Smooth muscle cell (in vitro differentiated cells): ENCODE results near the gene LYRM1. TPM values are rescaled to one million over a fixed set of nuclear protein-coding genes. Genes with fewer than 3 reads are reported as not detected.
"Not testable (repeated sequence)": the region's sequence is repeated elsewhere in the genome, so short reads cannot be mapped to it uniquely, and the experiment has no call there.

Source experiments
- DNase-seq: peaks from one replicate; lab custom pipeline; 2025; ENCODE audit not compliant: unreplicated experiment; lab: John Stamatoyannopoulos, UW
- H2AFZ ChIP-seq: fragments of 200-600 bp; sonication (generic); 2 replicates; pipeline ENCODE4 v1.6.0; 2016; ENCODE audit warnings: antibody characterized with exemption, low read depth, mild to moderate bottlenecking
- H3F3A ChIP-seq: fragments of 200-600 bp; sonication (generic); 2 replicates; pipeline ENCODE4 v1.6.0; 2017; ENCODE audit warnings: antibody characterized with exemption, low read depth
- H3K27ac ChIP-seq: fragments of 200-600 bp; sonication (generic); 2 replicates; pipeline ENCODE4 v1.5.1; 2016; ENCODE audit warnings: low read depth, mild to moderate bottlenecking
- H3K27me3 ChIP-seq: fragments of 200-600 bp; sonication (generic); 2 replicates; pipeline ENCODE4 v1.6.1; 2016; ENCODE audit warnings: low read depth, mild to moderate bottlenecking
- H3K36me3 ChIP-seq: fragments of 200-600 bp; sonication (generic); 2 replicates; pipeline ENCODE4 v1.5.1; 2016; ENCODE audit warnings: low read depth
- H3K4me1 ChIP-seq: fragments of 200-600 bp; sonication (generic); 2 replicates; pipeline ENCODE4 v1.5.1; 2016; ENCODE audit warnings: low read depth
- H3K4me2 ChIP-seq: fragments of 200-600 bp; sonication (generic); 2 replicates; pipeline ENCODE4 v1.6.0; 2016; ENCODE audit warnings: mild to moderate bottlenecking
- H3K4me3 ChIP-seq: fragments of 200-600 bp; sonication (generic); 2 replicates; pipeline ENCODE4 v1.5.1; 2016; ENCODE audit warnings: mild to moderate bottlenecking
- H3K79me2 ChIP-seq: fragments of 200-600 bp; sonication (generic); 2 replicates; pipeline ENCODE4 v1.6.0; 2016; ENCODE audit warnings: low read depth, mild to moderate bottlenecking
- H3K9ac ChIP-seq: fragments of 200-600 bp; sonication (generic); 2 replicates; pipeline ENCODE4 v1.6.0; 2016; ENCODE audit warnings: low read depth
- H3K9me3 ChIP-seq: fragments of 200-600 bp; sonication (generic); replicated peaks from 2 replicates; pipeline ENCODE4 v1.5.1; 2016; ENCODE audit warnings: low read depth
- H4K20me1 ChIP-seq: fragments of 200-600 bp; sonication (generic); 2 replicates; pipeline ENCODE4 v1.6.0; 2016; ENCODE audit warnings: low read depth
- CTCF ChIP-seq: fragments of 200-600 bp; sonication (generic); IDR thresholded peaks from 2 replicates; pipeline ENCODE4 v1.5.1; 2017; ENCODE audit warnings: borderline replicate concordance, mild to moderate bottlenecking, antibody characterized with exemption; ENCODE audit not compliant: insufficient read depth, poor library complexity, severe bottlenecking
- WGBS: methylation state at CpG from one replicate; pipeline ENCODE4 v1.1.7; 2016; ENCODE audit warnings: low lambda C conversion rate; 5-methylcytosine and 5-hydroxymethylcytosine counted together
- polyA plus RNA-seq: library from polyadenylated mRNA; unstranded; fragments of >200 nt; fragmentation: Nextera tagmentation; extraction: Ambion mirVana; gene quantifications from 2 replicates; pipeline ENCODE4 v1.2.1, GENCODE V29; 2016
- total RNA-seq: library from RNA; depleted of rRNA; stranded (reverse); fragments of >200 nt; gene quantifications from 2 replicates; pipeline ENCODE4 v1.2.3, GENCODE V29; 2014

The LYRM1 gene
- total and polyA plus RNA-seq, 2 experiments from 2014 or later: 10.2 to 15.3 TPM

- Histone ChIP-seq H3K4me1 (no peaks in the 10 kb centered on the region), H3K4me3 (no peak overlapping the region), H3F3A (peaks cover 5% of the 10 kb centered on the region), H3K9me3 (no peaks in the 10 kb centered on the region), H3K9ac (no peak overlapping the region), H4K20me1 (peaks cover 12% of the 10 kb centered on the region), H3K4me2 (no peak overlapping the region), H3K36me3 (peaks cover 14% of the 10 kb centered on the region), H2AFZ (no peak overlapping the region), H3K27me3 (no peaks in the 10 kb centered on the region), H3K79me2 (peaks cover 26% of the 10 kb centered on the region), H3K27ac (no peak overlapping the region)
- no peak for TF ChIP-seq CTCF
- 97% methylated on average over 3 of the region's 3 CpGs for WGBS
- DNase-seq: no peak
These were observed 41.3 kb upstream of the LYRM1 start for GRCh38 chr16:20859229-20859628.

GRCh38 chr16:20859699-20860098, 40.9 kb upstream of the LYRM1 start:
- 81% methylated on average over 4 of the region's 4 CpGs for WGBS
- H3K36me3 ChIP-seq: peaks cover 14% of the 10 kb centered on the region

GRCh38 chr16:20860361-20860760, 40.2 kb upstream of the LYRM1 start:
- DNase-seq: no peak
- Histone ChIP-seq H3K27ac (no peak overlapping the region), H2AFZ (no peak overlapping the region), H3K36me3 (peaks cover 14% of the 10 kb centered on the region), H3K4me2 (no peak overlapping the region), H3K4me1 (peaks cover 8% of the 10 kb centered on the region), H3K9me3 (no peaks in the 10 kb centered on the region), H3K4me3 (no peak overlapping the region), H3K27me3 (no peaks in the 10 kb centered on the region), H3K79me2 (peaks cover 35% of the 10 kb centered on the region), H4K20me1 (peaks cover 9% of the 10 kb centered on the region), H3K9ac (no peak overlapping the region), H3F3A (peaks cover 11% of the 10 kb centered on the region)
- no peak for TF ChIP-seq CTCF
- 92% methylated on average over 4 of the region's 4 CpGs for WGBS

More at GRCh38 chr16:20859699-20860098, 40.9 kb upstream of the LYRM1 start:
- no peak overlapping the region for H3K4me3 ChIP-seq
- H2AFZ ChIP-seq: no peak overlapping the region
- peaks cover 12% of the 10 kb centered on the region for H4K20me1 ChIP-seq
- no peaks in the 10 kb centered on the region for H3K27me3 ChIP-seq
- no peaks in the 10 kb centered on the region for H3K9me3 ChIP-seq
- no peak overlapping the region for H3K9ac ChIP-seq
- H3K79me2 ChIP-seq: peaks cover 30% of the 10 kb centered on the region
- no peak for TF ChIP-seq CTCF
- no peak overlapping the region for H3K4me2 ChIP-seq
- H3K4me1 ChIP-seq: peaks cover 1% of the 10 kb centered on the region
- H3K27ac ChIP-seq: no peak overlapping the region
- DNase-seq: no peak
- H3F3A ChIP-seq: peaks cover 9% of the 10 kb centered on the region

- H3K9ac ChIP-seq, H3K4me3 ChIP-seq, H3K36me3 ChIP-seq, H2AFZ ChIP-seq, H3K9me3 ChIP-seq, H3K27me3 ChIP-seq, DNase-seq, H3K27ac ChIP-seq, H4K20me1 ChIP-seq, H3K4me2 ChIP-seq: not testable (repeated sequence)
- Histone ChIP-seq H3K4me1 (peaks cover 14% of the 10 kb centered on the region), H3K79me2 (peaks cover 35% of the 10 kb centered on the region), H3F3A (peaks cover 17% of the 10 kb centered on the region)
- 96% methylated on average over 4 of the region's 4 CpGs for WGBS
These were observed 39.6 kb upstream of the LYRM1 start for GRCh38 chr16:20860995-20861394.
